ENCODE results near the gene BORCS6. TPM values are rescaled to one million over a fixed set of nuclear protein-coding genes. Genes with fewer than 3 reads are reported as not detected.

Gene BORCS6
- total RNA-seq, 3 donors from 2014 or later (not counting 1 experiment from before 2014, with no cell fraction given), result 10.2 to 15.6 (median 11.6) TPM

DNA sequence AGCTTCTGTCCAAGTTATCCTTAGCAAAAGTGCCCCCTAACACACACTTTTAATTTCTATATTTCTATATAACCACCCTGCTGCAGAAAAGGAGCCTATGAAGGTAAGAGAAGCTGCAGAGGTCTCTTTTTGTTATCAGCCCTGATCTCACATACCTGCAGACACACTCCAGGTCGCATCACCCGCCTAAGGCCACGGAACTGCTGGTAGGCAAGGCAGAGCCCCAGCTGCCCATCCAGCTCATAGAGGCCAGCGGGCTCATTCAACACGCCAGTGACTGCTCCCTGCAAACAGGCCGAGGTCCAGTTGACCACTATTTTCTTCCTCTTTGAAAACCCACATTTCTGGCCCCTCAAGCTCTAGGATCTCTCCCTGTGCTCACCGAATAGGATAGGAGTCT is 45.7 kb upstream of the BORCS6 start:
- intact Hi-C loops (cut with micrococcal nuclease), result no loop called here
- Histone ChIP-seq H3K36me3 (ENCODE audit: control insufficient read depth, insufficient read depth, low read length) (peaks cover 89% of the 10 kb centered on the region), H3K4me1 (ENCODE audit: control insufficient read depth, insufficient read depth, low read length) (no peaks in the 10 kb centered on the region), H3K4me3 (ENCODE audit: low read length) (no peak overlapping the region), H3K27ac (ENCODE audit: low read length) (no peak overlapping the region), H3K27me3 (ENCODE audit: control insufficient read depth, insufficient read depth, low read length) (no peaks in the 10 kb centered on the region), H3K9me3 (ENCODE audit: control insufficient read depth, insufficient read depth, low read length) (no peaks in the 10 kb centered on the region)
- no peaks in the 10 kb centered on the region for H3K27me3 Mint-ChIP-seq (ENCODE audit: low read depth in 2 of 2)
- H3K27ac Mint-ChIP-seq, result no peak overlapping the region
- 92% methylated on average over 7 of the region's 7 CpGs for WGBS (ENCODE audit: insufficient coverage)
- H3K4me1 Mint-ChIP-seq, result peaks cover 0 to 19% of the 10 kb centered on the region in 2 donors
- DNase-seq, result no peak
- ATAC-seq, result no peak
- no peaks in the 10 kb centered on the region for H3K9me3 Mint-ChIP-seq
- H3K36me3 Mint-ChIP-seq, result peaks cover 24% of the 10 kb centered on the region
- no peak overlapping the region for H3K4me3 Mint-ChIP-seq
- TF ChIP-seq, protein P1, sequence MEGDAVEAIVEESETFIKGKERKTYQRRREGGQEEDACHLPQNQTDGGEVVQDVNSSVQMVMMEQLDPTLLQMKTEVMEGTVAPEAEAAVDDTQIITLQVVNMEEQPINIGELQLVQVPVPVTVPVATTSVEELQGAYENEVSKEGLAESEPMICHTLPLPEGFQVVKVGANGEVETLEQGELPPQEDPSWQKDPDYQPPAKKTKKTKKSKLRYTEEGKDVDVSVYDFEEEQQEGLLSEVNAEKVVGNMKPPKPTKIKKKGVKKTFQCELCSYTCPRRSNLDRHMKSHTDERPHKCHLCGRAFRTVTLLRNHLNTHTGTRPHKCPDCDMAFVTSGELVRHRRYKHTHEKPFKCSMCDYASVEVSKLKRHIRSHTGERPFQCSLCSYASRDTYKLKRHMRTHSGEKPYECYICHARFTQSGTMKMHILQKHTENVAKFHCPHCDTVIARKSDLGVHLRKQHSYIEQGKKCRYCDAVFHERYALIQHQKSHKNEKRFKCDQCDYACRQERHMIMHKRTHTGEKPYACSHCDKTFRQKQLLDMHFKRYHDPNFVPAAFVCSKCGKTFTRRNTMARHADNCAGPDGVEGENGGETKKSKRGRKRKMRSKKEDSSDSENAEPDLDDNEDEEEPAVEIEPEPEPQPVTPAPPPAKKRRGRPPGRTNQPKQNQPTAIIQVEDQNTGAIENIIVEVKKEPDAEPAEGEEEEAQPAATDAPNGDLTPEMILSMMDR (IDR thresholded peaks at IDR 0.05), result no peak

DNA sequence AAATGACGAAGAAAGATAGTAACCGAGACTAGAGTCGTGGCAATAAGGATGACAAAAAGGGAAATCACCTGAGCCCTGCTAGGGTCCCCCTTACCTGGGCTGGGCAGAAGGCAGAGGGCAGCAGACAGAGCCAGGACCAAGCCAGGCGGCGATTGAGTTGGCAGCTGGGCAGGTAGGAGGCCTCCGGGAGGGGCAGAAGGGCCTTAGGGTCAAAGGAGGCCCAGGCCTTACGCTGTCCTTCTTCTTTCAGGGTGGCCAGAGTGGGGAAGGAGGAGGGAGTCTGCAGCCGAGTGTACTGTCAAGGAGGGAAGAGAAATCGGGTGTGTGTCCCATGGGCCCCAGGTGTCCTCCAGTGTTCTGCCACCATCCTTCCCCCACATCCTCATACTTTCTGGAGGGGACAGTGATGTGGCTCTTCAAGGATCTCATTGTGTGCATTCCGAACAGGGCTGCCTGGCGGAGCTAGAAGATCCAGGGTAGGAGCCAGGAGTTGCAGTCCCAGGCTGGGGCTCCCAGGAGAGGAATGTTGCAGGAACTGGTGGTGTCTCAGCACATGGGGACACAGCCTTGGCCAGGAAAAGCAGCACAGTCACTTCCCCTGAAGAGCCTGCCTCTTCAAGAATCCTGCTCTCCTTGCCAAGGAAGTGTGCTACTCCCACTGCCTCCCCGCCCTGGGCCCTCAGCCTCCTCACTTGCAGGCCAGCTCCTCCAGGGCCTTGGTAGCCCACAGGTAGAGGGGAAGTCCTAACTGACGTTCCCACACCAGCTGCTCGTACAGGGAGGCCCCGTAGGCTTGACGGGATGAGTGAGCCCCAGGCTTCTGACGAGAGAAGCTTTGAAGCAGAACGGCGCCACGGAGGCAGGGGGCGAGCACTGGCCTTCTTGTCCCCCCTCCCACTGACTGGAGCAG is 44.6 kb upstream of the BORCS6 start:
- intact Hi-C loops (cut with micrococcal nuclease), result no loop called here
- Histone ChIP-seq H3K27me3 (ENCODE audit: control insufficient read depth, insufficient read depth, low read length) (no peaks in the 10 kb centered on the region), H3K9me3 (ENCODE audit: control insufficient read depth, insufficient read depth, low read length) (no peaks in the 10 kb centered on the region), H3K4me1 (ENCODE audit: control insufficient read depth, insufficient read depth, low read length) (no peaks in the 10 kb centered on the region), H3K36me3 (ENCODE audit: control insufficient read depth, insufficient read depth, low read length) (peaks cover 92% of the 10 kb centered on the region), H3K4me3 (ENCODE audit: low read length) (no peak overlapping the region), H3K27ac (ENCODE audit: low read length) (no peak overlapping the region)
- H3K27ac Mint-ChIP-seq, result peak overlapping the region in 1 of 2 donors; percentile 50
- H3K9me3 Mint-ChIP-seq, result no peaks in the 10 kb centered on the region
- H3K36me3 Mint-ChIP-seq, result peaks cover 35% of the 10 kb centered on the region
- no peak for ATAC-seq
- no peaks in the 10 kb centered on the region for H3K27me3 Mint-ChIP-seq (ENCODE audit: low read depth in 2 of 2)
- DNase-seq, result no peak
- peaks cover 4 to 19% of the 10 kb centered on the region in 2 donors for H3K4me1 Mint-ChIP-seq
- TF ChIP-seq, protein P1 (IDR thresholded peaks at IDR 0.05), result no peak
- no peak overlapping the region for H3K4me3 Mint-ChIP-seq
- WGBS (ENCODE audit: insufficient coverage), result 98% methylated on average over 19 of the region's 21 CpGs

DNA sequence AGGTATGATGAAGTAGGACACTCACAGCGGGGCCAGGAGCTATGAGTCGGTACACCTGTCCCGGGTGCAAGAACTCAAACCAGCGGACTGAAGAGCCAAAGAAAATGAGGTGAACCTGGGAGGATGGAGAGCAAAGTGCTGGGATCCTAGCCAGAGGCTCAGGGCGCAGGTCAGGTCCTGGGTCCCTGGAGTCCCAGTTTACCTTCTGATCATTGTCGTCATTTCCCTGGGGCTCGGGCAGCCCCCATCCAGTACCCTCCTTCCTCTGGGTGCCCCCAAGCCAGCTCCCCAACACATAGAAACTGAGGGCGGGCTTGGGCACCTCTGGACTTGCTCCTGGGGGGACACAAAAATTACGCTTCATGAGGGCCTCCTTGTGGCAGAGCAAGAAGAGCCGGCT is 41.7 kb upstream of the BORCS6 start:
- Histone ChIP-seq H3K4me1 (ENCODE audit: control insufficient read depth, insufficient read depth, low read length) (peaks cover 7% of the 10 kb centered on the region), H3K9me3 (ENCODE audit: control insufficient read depth, insufficient read depth, low read length) (no peaks in the 10 kb centered on the region), H3K27me3 (ENCODE audit: control insufficient read depth, insufficient read depth, low read length) (no peaks in the 10 kb centered on the region), H3K27ac (ENCODE audit: low read length) (no peak overlapping the region), H3K36me3 (ENCODE audit: control insufficient read depth, insufficient read depth, low read length) (peaks cover 94% of the 10 kb centered on the region), H3K4me3 (ENCODE audit: low read length) (no peak overlapping the region)
- 94% methylated on average over 10 of the region's 10 CpGs for WGBS (ENCODE audit: insufficient coverage)
- H3K27me3 Mint-ChIP-seq (ENCODE audit: low read depth in 2 of 2), result no peaks in the 10 kb centered on the region
- ATAC-seq (no peak), DNase-seq (no peak)
- no peaks in the 10 kb centered on the region for H3K9me3 Mint-ChIP-seq
- TF ChIP-seq, protein P1 (IDR thresholded peaks at IDR 0.05), result no peak
- no peak overlapping the region for H3K4me3 Mint-ChIP-seq
- H3K27ac Mint-ChIP-seq, result no peak overlapping the region
- intact Hi-C loops (cut with micrococcal nuclease), result no loop called here
- H3K4me1 Mint-ChIP-seq, result peaks cover 18 to 22% of the 10 kb centered on the region in 2 donors
- peaks cover 42% of the 10 kb centered on the region for H3K36me3 Mint-ChIP-seq

All from natural killer cell (primary cell).